GM12878 (cell line): ENCODE results near the gene ARAP1.

Source experiments
- NR2C2 ChIP-seq: IDR thresholded peaks from 2 replicates; pipeline ENCODE4 v1.6.1; 2011; ENCODE audit warnings: borderline replicate concordance, low read depth; ENCODE audit not compliant: control insufficient read depth, insufficient read length
- POLR2A ChIP-seq: IDR thresholded peaks from 2 replicates; pipeline ENCODE4 v1.6.1; 2011; ENCODE audit warnings: low read depth, mild to moderate bottlenecking, low read length
- STAT3 ChIP-seq: IDR thresholded peaks from 2 replicates; pipeline ENCODE4 v1.6.1; 2011; ENCODE audit warnings: low read depth, low read length, improper control_type of control experiment

DNA sequence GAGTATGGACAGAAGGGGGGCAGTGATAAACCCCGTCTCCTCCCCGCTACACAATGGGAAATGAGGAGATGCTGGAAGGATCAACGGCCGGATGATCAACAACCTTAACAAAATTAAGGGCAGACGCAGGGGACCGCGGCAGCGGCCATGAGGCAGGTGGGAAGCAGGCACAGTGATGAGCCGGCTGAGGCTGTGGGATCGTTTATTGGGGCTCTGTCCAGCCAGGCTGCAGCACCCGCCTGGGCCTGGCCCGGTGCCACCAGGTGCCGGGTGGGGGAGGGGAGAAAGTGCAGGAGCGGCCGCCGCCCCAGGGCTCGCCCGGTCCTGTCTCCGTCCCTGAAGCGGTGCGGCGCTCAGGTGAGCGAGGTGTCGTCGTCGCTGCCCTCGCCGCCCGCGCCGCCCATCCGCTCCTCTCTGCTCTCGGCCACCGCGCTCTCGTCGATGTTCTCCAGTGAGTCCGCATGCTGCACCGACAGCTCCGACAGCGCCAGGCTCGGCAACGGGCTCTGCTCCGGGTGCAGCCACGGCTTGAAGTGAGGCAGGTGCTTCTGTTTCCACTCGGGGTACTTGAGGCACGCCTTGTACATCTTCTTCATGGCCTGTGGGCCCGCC is 2.4 kb upstream of the ARAP1 start:
- TF ChIP-seq STAT3 (no peak), POLR2A (no peak), NR2C2 (no peak)
